Loucy (cell line): Measurements from ENCODE around the gene RABGAP1.

Source experiments
- H2AFZ ChIP-seq: fragments of 200-600 bp; sonication (generic); 2 replicates; pipeline ENCODE4 v1.6.0; 2016; ENCODE audit warnings: antibody characterized with exemption, mild to moderate bottlenecking, low read length, moderate library complexity
- H3F3A ChIP-seq: fragments of 200-600 bp; 2 replicates; pipeline ENCODE4 v1.6.0; 2016; ENCODE audit warnings: antibody characterized with exemption, low read depth, mild to moderate bottlenecking
- H3K27me3 ChIP-seq: fragments of 200-600 bp; sonication (generic); 2 replicates; pipeline ENCODE4 v1.6.1; 2014; ENCODE audit warnings: low read length, mild to moderate bottlenecking; ENCODE audit not compliant: insufficient read depth, poor library complexity, severe bottlenecking
- H3K36me3 ChIP-seq: fragments of 200-600 bp; sonication (generic); 2 replicates; pipeline ENCODE4 v1.6.1; 2016; ENCODE audit warnings: low read length; ENCODE audit not compliant: insufficient read depth
- H3K4me1 ChIP-seq: fragments of 200-600 bp; sonication (generic); 2 replicates; pipeline ENCODE4 v1.5.1; 2014; ENCODE audit warnings: low read length, mild to moderate bottlenecking; ENCODE audit not compliant: insufficient read depth, poor library complexity, severe bottlenecking
- H3K4me2 ChIP-seq: fragments of 200-600 bp; sonication (generic); 2 replicates; pipeline ENCODE4 v1.6.0; 2014; ENCODE audit warnings: antibody characterized with exemption, low read length, low read depth, mild to moderate bottlenecking; ENCODE audit not compliant: poor library complexity, severe bottlenecking
- H3K4me3 ChIP-seq: fragments of 200-600 bp; sonication (generic); 2 replicates; pipeline ENCODE4 v1.5.1; 2014; ENCODE audit warnings: low read length, mild to moderate bottlenecking, mixed read lengths; ENCODE audit not compliant: poor library complexity, severe bottlenecking
- H3K79me2 ChIP-seq: fragments of 200-600 bp; sonication (generic); 2 replicates; pipeline ENCODE4 v1.6.1; 2014; ENCODE audit warnings: low read length; ENCODE audit not compliant: insufficient read depth
- H3K9ac ChIP-seq: fragments of 200-600 bp; sonication (generic); 2 replicates; pipeline ENCODE4 v1.6.0; 2014; ENCODE audit warnings: mild to moderate bottlenecking, low read depth, low read length, moderate library complexity; ENCODE audit not compliant: poor library complexity, severe bottlenecking
- H3K9me2 ChIP-seq: fragments of 200-600 bp; sonication (generic); replicated peaks from 2 replicates; pipeline ENCODE4 v1.6.1; 2016; ENCODE audit warnings: low read depth, low read length, mixed read lengths
- H3K9me3 ChIP-seq: fragments of 200-600 bp; sonication (generic); 2 replicates; pipeline ENCODE4 v1.6.1; 2014; ENCODE audit warnings: mild to moderate bottlenecking, antibody characterized with exemption, low read length, low read depth; ENCODE audit not compliant: insufficient read depth
- H4K20me1 ChIP-seq: fragments of 200-600 bp; sonication (generic); 2 replicates; pipeline ENCODE4 v1.6.0; 2014; ENCODE audit warnings: antibody characterized with exemption, low read length, mild to moderate bottlenecking; ENCODE audit not compliant: insufficient read depth, poor library complexity, severe bottlenecking
- CTCF ChIP-seq: fragments of 200-600 bp; sonication (generic); conservative IDR thresholded peaks from 2 replicates; pipeline ENCODE4 v1.5.1; 2014; ENCODE audit warnings: mild to moderate bottlenecking, antibody characterized with exemption, low read length
- EZH2phosphoT487 ChIP-seq: fragments of 200-600 bp; IDR thresholded peaks from 2 replicates; pipeline ENCODE4 v1.6.1; 2018; ENCODE audit warnings: antibody characterized with exemption, mild to moderate bottlenecking, moderate library complexity, borderline replicate concordance

The RABGAP1 gene

GRCh38 chr9:122996586-122996985 is 55.8 kb downstream of the RABGAP1 start:
- Histone ChIP-seq H3K79me2 (no peaks in the 10 kb centered on the region), H3K9me3 (no peaks in the 10 kb centered on the region), H3K27me3 (no peaks in the 10 kb centered on the region), H3K9me2 (no peaks in the 10 kb centered on the region), H3K4me2 (no peak overlapping the region), H3K9ac (no peak overlapping the region), H3K4me3 (no peak overlapping the region), H3K4me1 (no peaks in the 10 kb centered on the region), H4K20me1 (no peaks in the 10 kb centered on the region), H3F3A (no peaks in the 10 kb centered on the region), H2AFZ (no peak overlapping the region), H3K36me3 (peaks cover 56% of the 10 kb centered on the region; the same call in 1 of the 2 replicates)
- TF ChIP-seq CTCF, result no peak
- no peak for TF ChIP-seq EZH2phosphoT487

GRCh38 chr9:122998448-122998847 is 57.6 kb downstream of the RABGAP1 start:
- Histone ChIP-seq H3K4me1 (no peaks in the 10 kb centered on the region), H4K20me1 (no peaks in the 10 kb centered on the region), H3K4me2 (no peak overlapping the region), H2AFZ (no peak overlapping the region), H3K9me2 (no peaks in the 10 kb centered on the region), H3K36me3 (peaks cover 58% of the 10 kb centered on the region; the same call in 1 of the 2 replicates), H3K4me3 (no peak overlapping the region), H3K79me2 (no peaks in the 10 kb centered on the region), H3K9me3 (no peaks in the 10 kb centered on the region), H3K27me3 (no peaks in the 10 kb centered on the region), H3F3A (no peaks in the 10 kb centered on the region), H3K9ac (no peak overlapping the region)
- TF ChIP-seq CTCF, result no peak
- no peak for TF ChIP-seq EZH2phosphoT487

GRCh38 chr9:123000371-123001068 is 59.7 kb downstream of the RABGAP1 start:
- no peak overlapping the region for H3K4me2 ChIP-seq

More at GRCh38 chr9:123000371-123001068, 59.7 kb downstream of the RABGAP1 start:
- H3K36me3 ChIP-seq, result peaks cover 65% of the 10 kb centered on the region; the same call in 1 of the 2 replicates
- H3K4me3 ChIP-seq, result no peak overlapping the region
- no peaks in the 10 kb centered on the region for H4K20me1 ChIP-seq
- no peaks in the 10 kb centered on the region for H3K27me3 ChIP-seq
- no peaks in the 10 kb centered on the region for H3K4me1 ChIP-seq
- TF ChIP-seq EZH2phosphoT487 (no peak), CTCF (no peak)
- H3F3A ChIP-seq, result no peaks in the 10 kb centered on the region
- no peak overlapping the region for H3K9ac ChIP-seq
- no peaks in the 10 kb centered on the region for H3K79me2 ChIP-seq
- H2AFZ ChIP-seq, result no peak overlapping the region
- H3K9me2 ChIP-seq, result no peaks in the 10 kb centered on the region
- H3K9me3 ChIP-seq, result no peaks in the 10 kb centered on the region
